DND-41 (cell line): ENCODE measurements around the gene G6PC2.

Experiments
- EZH2 ChIP-seq: IDR thresholded peaks from 3 replicates; pipeline ENCODE4 v1.6.1; 2012; ENCODE audit warnings: borderline replicate concordance, low read depth, mild to moderate bottlenecking, moderate library complexity, low read length, inconsistent platforms; ENCODE audit not compliant: severe bottlenecking
- TF ChIP-seq, protein P1 (sequence below): IDR thresholded peaks from 2 replicates; pipeline ENCODE4 v1.5.1; 2012; ENCODE audit warnings: borderline replicate concordance, low read length, moderate library complexity, mild to moderate bottlenecking; ENCODE audit not compliant: poor library complexity, severe bottlenecking; ENCODE audit errors: extremely low read depth

DNA sequence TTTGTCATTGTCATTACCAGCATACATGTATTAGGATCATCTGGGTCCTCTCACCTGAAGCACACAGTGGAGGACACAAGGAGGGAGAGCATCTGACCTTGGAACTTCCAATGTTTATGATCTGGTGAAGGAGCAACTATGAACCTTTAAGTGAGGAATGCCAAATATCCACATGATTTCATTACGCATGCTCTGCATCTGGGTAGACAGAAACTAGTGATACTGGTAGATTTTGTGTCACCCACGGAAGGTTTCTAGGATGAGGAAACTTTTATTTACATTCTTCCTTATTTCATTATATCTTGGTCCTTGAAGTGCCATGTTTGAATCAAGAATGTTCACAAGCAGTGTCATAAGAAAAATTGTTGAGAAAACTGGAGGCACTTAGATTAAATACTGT lies 42.9 kb upstream of the G6PC2 start:
- TF ChIP-seq, protein P1, sequence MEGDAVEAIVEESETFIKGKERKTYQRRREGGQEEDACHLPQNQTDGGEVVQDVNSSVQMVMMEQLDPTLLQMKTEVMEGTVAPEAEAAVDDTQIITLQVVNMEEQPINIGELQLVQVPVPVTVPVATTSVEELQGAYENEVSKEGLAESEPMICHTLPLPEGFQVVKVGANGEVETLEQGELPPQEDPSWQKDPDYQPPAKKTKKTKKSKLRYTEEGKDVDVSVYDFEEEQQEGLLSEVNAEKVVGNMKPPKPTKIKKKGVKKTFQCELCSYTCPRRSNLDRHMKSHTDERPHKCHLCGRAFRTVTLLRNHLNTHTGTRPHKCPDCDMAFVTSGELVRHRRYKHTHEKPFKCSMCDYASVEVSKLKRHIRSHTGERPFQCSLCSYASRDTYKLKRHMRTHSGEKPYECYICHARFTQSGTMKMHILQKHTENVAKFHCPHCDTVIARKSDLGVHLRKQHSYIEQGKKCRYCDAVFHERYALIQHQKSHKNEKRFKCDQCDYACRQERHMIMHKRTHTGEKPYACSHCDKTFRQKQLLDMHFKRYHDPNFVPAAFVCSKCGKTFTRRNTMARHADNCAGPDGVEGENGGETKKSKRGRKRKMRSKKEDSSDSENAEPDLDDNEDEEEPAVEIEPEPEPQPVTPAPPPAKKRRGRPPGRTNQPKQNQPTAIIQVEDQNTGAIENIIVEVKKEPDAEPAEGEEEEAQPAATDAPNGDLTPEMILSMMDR, result no peak
- TF ChIP-seq EZH2, result no peak
